H9 (cell line): ENCODE data around the gene YAF2. TPM values are rescaled to one million over a fixed set of nuclear protein-coding genes. Genes with fewer than 3 reads are reported as not detected.

ENCODE experiments used
- DNase-seq: peaks from one replicate; pipeline ENCODE4 v3.0.0-alpha.2; 2017
- H2AFZ ChIP-seq: one replicate; pipeline ENCODE4 v1.6.1; 2013; ENCODE audit warnings: mild to moderate bottlenecking, low read length, control low read depth, moderate library complexity
- H2AK5ac ChIP-seq: 2 replicates; pipeline ENCODE4 v1.6.1; 2013; ENCODE audit warnings: low read length, control low read depth, mixed read lengths; ENCODE audit not compliant: insufficient read length
- H2BK120ac ChIP-seq: one replicate; pipeline ENCODE4 v1.6.1; 2013; ENCODE audit warnings: low read depth, mild to moderate bottlenecking, low read length, control low read depth, inconsistent platforms; ENCODE audit not compliant: poor library complexity, severe bottlenecking
- H2BK12ac ChIP-seq: 2 replicates; pipeline ENCODE4 v1.6.1; 2013; ENCODE audit warnings: low read length, control low read depth, mixed read lengths, low read depth; ENCODE audit not compliant: insufficient read length
- H2BK15ac ChIP-seq: 2 replicates; pipeline ENCODE4 v1.6.1; 2013; ENCODE audit warnings: low read depth, low read length, control low read depth
- H2BK20ac ChIP-seq: one replicate; pipeline ENCODE4 v1.6.1; 2013; ENCODE audit warnings: low read depth, mild to moderate bottlenecking, low read length, control low read depth, inconsistent platforms; ENCODE audit not compliant: poor library complexity, severe bottlenecking
- H2BK5ac ChIP-seq: 2 replicates; pipeline ENCODE4 v1.6.1; 2013; ENCODE audit warnings: low read length, control low read depth, mixed read lengths; ENCODE audit not compliant: insufficient read length
- H3K14ac ChIP-seq: 2 replicates; pipeline ENCODE4 v1.6.1; 2013; ENCODE audit warnings: low read length, control low read depth; ENCODE audit not compliant: insufficient read depth
- H3K18ac ChIP-seq: 2 replicates; pipeline ENCODE4 v1.6.1; 2013; ENCODE audit warnings: low read depth, mild to moderate bottlenecking, mixed read lengths, low read length, control low read depth; ENCODE audit not compliant: insufficient read length
- H3K23ac ChIP-seq: 2 replicates; pipeline ENCODE4 v1.6.1; 2013; ENCODE audit warnings: low read length, control low read depth, mixed read lengths, low read depth; ENCODE audit not compliant: insufficient read length
- H3K23me2 ChIP-seq: 2 replicates; pipeline ENCODE4 v1.6.1; 2013; ENCODE audit warnings: low read depth, mild to moderate bottlenecking, mixed read lengths, low read length, control low read depth; ENCODE audit not compliant: insufficient read length, poor library complexity, severe bottlenecking
- H3K27ac ChIP-seq: 2 replicates; pipeline ENCODE4 v1.5.1; 2013; ENCODE audit warnings: low read length, control low read depth, mixed read lengths, low read depth; ENCODE audit not compliant: insufficient read length
- H3K27me3 ChIP-seq: 2 replicates; pipeline ENCODE4 v1.6.1; 2013; ENCODE audit warnings: low read length, control low read depth, inconsistent platforms; ENCODE audit not compliant: insufficient read depth
- H3K4ac ChIP-seq: 2 replicates; pipeline ENCODE4 v1.6.1; 2013; ENCODE audit warnings: low read depth, mild to moderate bottlenecking, control low read depth, inconsistent platforms, low read length, moderate library complexity
- H3K4me1 ChIP-seq: 2 replicates; pipeline ENCODE4 v1.6.1; 2013; ENCODE audit warnings: low read length, control low read depth, inconsistent platforms; ENCODE audit not compliant: insufficient read depth
- H3K4me2 ChIP-seq: 2 replicates; pipeline ENCODE4 v1.6.1; 2013; ENCODE audit warnings: low read length, control low read depth, mixed read lengths; ENCODE audit not compliant: insufficient read length, insufficient read depth
- H3K56ac ChIP-seq: 2 replicates; pipeline ENCODE4 v1.6.1; 2013; ENCODE audit warnings: low read depth, mild to moderate bottlenecking, mixed read lengths, low read length, control low read depth; ENCODE audit not compliant: insufficient read length
- H3K79me1 ChIP-seq: 2 replicates; pipeline ENCODE4 v1.6.1; 2013; ENCODE audit warnings: low read depth, mild to moderate bottlenecking, moderate library complexity, low read length, control low read depth, inconsistent platforms; ENCODE audit not compliant: insufficient read depth, poor library complexity, severe bottlenecking
- H3K79me2 ChIP-seq: 2 replicates; pipeline ENCODE4 v1.6.1; 2013; ENCODE audit warnings: low read length, control low read depth, inconsistent platforms; ENCODE audit not compliant: insufficient read depth
- H3K9ac ChIP-seq: 2 replicates; pipeline ENCODE4 v1.6.1; 2013; ENCODE audit warnings: low read length, control low read depth, mixed read lengths; ENCODE audit not compliant: insufficient read length; ENCODE audit errors: extremely low read depth
- H3K9me3 ChIP-seq: one replicate; pipeline ENCODE4 v1.6.1; 2013; ENCODE audit warnings: low read depth, low read length, inconsistent platforms; ENCODE audit not compliant: control insufficient read depth
- H3T11ph ChIP-seq: one replicate; pipeline ENCODE4 v1.6.1; 2013; ENCODE audit warnings: mild to moderate bottlenecking, low read length, control low read depth, inconsistent platforms
- H4K20me1 ChIP-seq: one replicate; pipeline ENCODE4 v1.6.1; 2013; ENCODE audit not compliant: control insufficient read depth, insufficient read length, insufficient read depth
- H4K5ac ChIP-seq: 2 replicates; pipeline ENCODE4 v1.6.1; 2013; ENCODE audit warnings: low read depth, mild to moderate bottlenecking, mixed read lengths, low read length, control low read depth; ENCODE audit not compliant: insufficient read length
- H4K8ac ChIP-seq: replicated peaks from 2 replicates; pipeline ENCODE4 v1.6.1; 2013; ENCODE audit warnings: low read length, control low read depth, mixed read lengths, low read depth; ENCODE audit not compliant: insufficient read length
- H4K91ac ChIP-seq: 2 replicates; pipeline ENCODE4 v1.6.1; 2013; ENCODE audit warnings: low read depth, mild to moderate bottlenecking, moderate library complexity, mixed read lengths, low read length, control low read depth; ENCODE audit not compliant: insufficient read length
- H3K27ac Mint-ChIP-seq, 3 experiments: 2 replicates in 2 of 3; 3 replicates in 1 of 3; pipeline ENCODE4 v1.8.0; 2020 to 2021; ENCODE audit warnings: mixed read lengths in 3 of 3, mild to moderate bottlenecking in 1 of 3, moderate library complexity in 1 of 3
- H3K27me3 Mint-ChIP-seq: 2 replicates; pipeline ENCODE4 v1.8.0; 2021; ENCODE audit warnings: low read depth, mild to moderate bottlenecking, moderate library complexity, mixed read lengths
- H3K36me3 Mint-ChIP-seq, 3 experiments: 2 replicates in 2 of 3; 3 replicates in 1 of 3; pipeline ENCODE4 v1.8.0; 2020 to 2021; ENCODE audit warnings: low read depth in 3 of 3, mixed read lengths in 3 of 3; ENCODE audit not compliant: insufficient read depth in 1 of 3
- H3K4me1 Mint-ChIP-seq, 2 experiments: 2 replicates each; pipeline ENCODE4 v1.8.0; 2020; ENCODE audit warnings: mixed read lengths in 2 of 2
- H3K4me3 Mint-ChIP-seq, 2 experiments: 2 replicates in 1 of 2; 3 replicates in 1 of 2; pipeline ENCODE4 v1.8.0; 2020 to 2021; ENCODE audit warnings: mild to moderate bottlenecking in 2 of 2, mixed read lengths in 2 of 2, moderate library complexity in 1 of 2
- H3K9me3 Mint-ChIP-seq, 2 experiments: 2 replicates in 1 of 2; 3 replicates in 1 of 2; pipeline ENCODE4 v1.8.0; 2020; ENCODE audit warnings: mild to moderate bottlenecking in 2 of 2, mixed read lengths in 2 of 2, moderate library complexity in 1 of 2
- CTCF ChIP-seq: fragments of 200-600 bp; sonication (generic); conservative IDR thresholded peaks from 3 replicates; pipeline ENCODE4 v1.8.0; 2021; ENCODE audit warnings: antibody characterized with exemption, mild to moderate bottlenecking
- WGBS: extraction: QIAGEN DNeasy Blood & Tissue Kit; methylation state at CpG from one replicate; pipeline ENCODE4 v1.1.7; 2013; ENCODE audit warnings: missing lambda C conversion rate, low lambda C conversion rate, mixed read lengths; ENCODE audit not compliant: insufficient read length; ENCODE audit errors: extremely low coverage; 5-methylcytosine and 5-hydroxymethylcytosine counted together
- total RNA-seq: library from RNA; stranded (reverse); gene quantifications from 2 replicates; pipeline ENCODE4 v1.2.1, GENCODE V29; 2021

YAF2 gene
- total RNA-seq, 1 experiment from 2014 or later = 1.9 TPM

GRCh38 chr12:42172441-42173210 is 65.4 kb downstream of the YAF2 start:
- Histone ChIP-seq H2AK5ac (no peak overlapping the region), H3K79me2 (no peaks in the 10 kb centered on the region), H3T11ph (no peak overlapping the region), H2BK12ac (no peak overlapping the region), H3K14ac (no peak overlapping the region), H2BK120ac (no peak overlapping the region), H3K4me1 (no peaks in the 10 kb centered on the region), H3K56ac (no peak overlapping the region), H3K27me3 (no peaks in the 10 kb centered on the region), H3K23ac (no peak overlapping the region), H3K23me2 (no peaks in the 10 kb centered on the region), H3K27ac (no peak overlapping the region), H4K5ac (no peak overlapping the region), H2AFZ (no peak overlapping the region), H3K4ac (no peak overlapping the region), H2BK15ac (no peak overlapping the region), H4K91ac (no peak overlapping the region), H2BK5ac (no peak overlapping the region), H3K4me2 (no peak overlapping the region), H3K79me1 (no peaks in the 10 kb centered on the region), H4K8ac (no peak overlapping the region), H2BK20ac (no peak overlapping the region), H3K9ac (no peak overlapping the region), H4K20me1 (no peaks in the 10 kb centered on the region), H3K9me3 (no peaks in the 10 kb centered on the region), H3K18ac (no peak overlapping the region)
- peaks cover 14 to 15% of the 10 kb centered on the region in 2 experiments for H3K9me3 Mint-ChIP-seq
- DNase-seq = no peak
- peaks cover 9 to 23% (median 12%) of the 10 kb centered on the region in 3 experiments for H3K36me3 Mint-ChIP-seq
- H3K27ac Mint-ChIP-seq = no peak overlapping the region
- no peak overlapping the region for H3K4me3 Mint-ChIP-seq
- H3K4me1 Mint-ChIP-seq = peaks cover 3 to 4% of the 10 kb centered on the region in 2 experiments
- WGBS = no CpG with 5 or more reads among the region's 4 CpGs
- TF ChIP-seq CTCF = no peak
- no peaks in the 10 kb centered on the region; the same call in 1 of the 2 replicates for H3K27me3 Mint-ChIP-seq
